ENCODE results near the gene KRTDAP.

The KRTDAP gene

DNA sequence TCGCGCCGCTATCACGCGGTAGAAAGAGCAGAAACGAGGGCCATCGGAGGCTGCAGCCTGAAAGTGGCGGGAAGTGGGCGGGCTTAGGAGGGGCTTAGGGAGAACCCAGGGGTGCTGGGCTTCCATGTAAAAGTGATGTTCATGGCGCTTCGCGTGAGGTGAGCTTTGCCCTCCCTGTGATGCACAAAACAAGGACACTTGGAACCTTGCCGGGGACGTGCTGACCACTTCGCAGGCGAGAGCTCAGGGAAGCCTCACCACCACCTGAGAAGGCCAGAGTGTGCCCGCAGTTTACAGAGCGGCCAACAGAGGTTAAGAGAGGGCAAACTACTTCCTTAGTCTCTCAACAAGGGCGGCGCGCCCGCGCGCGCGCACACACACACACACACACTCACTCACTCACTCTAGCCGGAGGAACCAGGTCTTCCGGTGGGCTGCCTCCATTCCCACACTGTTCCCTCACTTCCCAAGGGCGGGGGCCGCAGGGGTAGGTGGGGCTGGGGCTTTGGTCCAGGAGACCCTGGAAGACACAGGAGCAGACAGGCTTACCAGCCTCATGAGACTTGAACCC is 43.6 kb upstream of the KRTDAP start:
- TF ChIP-seq USF1 (IDR thresholded peaks at IDR 0.05) (no peak), TEAD4 (IDR thresholded peaks at IDR 0.05) (no peak), NFIC (IDR thresholded peaks at IDR 0.05) (no peak), YY1 (IDR thresholded peaks at IDR 0.05; ENCODE audit: low read depth) (no peak), TAF1 (IDR thresholded peaks at IDR 0.05; ENCODE audit: low read depth) (no peak), EGR1 (IDR thresholded peaks at IDR 0.05) (no peak), ZBTB7A (IDR thresholded peaks at IDR 0.05; ENCODE audit: low read depth) (no peak), REST (IDR thresholded peaks at IDR 0.05; ENCODE audit: low read depth) (no peak), CEBPB (IDR thresholded peaks at IDR 0.05) (no peak), FOXM1 (IDR thresholded peaks at IDR 0.05; ENCODE audit: borderline replicate concordance, low read depth) (no peak), RAD21 (IDR thresholded peaks at IDR 0.05; ENCODE audit: low read depth) (no peak), CREB1 (IDR thresholded peaks at IDR 0.05; ENCODE audit: low read depth) (no peak)
- TF ChIP-seq, protein P1, sequence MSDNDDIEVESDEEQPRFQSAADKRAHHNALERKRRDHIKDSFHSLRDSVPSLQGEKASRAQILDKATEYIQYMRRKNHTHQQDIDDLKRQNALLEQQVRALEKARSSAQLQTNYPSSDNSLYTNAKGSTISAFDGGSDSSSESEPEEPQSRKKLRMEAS (IDR thresholded peaks at IDR 0.05), result no peak

- TF ChIP-seq FOXM1 (IDR thresholded peaks at IDR 0.05; ENCODE audit: borderline replicate concordance, low read depth), result no peak
- TF ChIP-seq ZBTB7A (IDR thresholded peaks at IDR 0.05; ENCODE audit: low read depth), result no peak
- no peak for TF ChIP-seq TEAD4 (IDR thresholded peaks at IDR 0.05)
- TF ChIP-seq REST (IDR thresholded peaks at IDR 0.05; ENCODE audit: low read depth), result no peak
- no peak for TF ChIP-seq EP300 (IDR thresholded peaks at IDR 0.05; ENCODE audit: borderline replicate concordance)
- no peak for TF ChIP-seq TCF12 (IDR thresholded peaks at IDR 0.05; ENCODE audit: low read depth)
- TF ChIP-seq USF1 (IDR thresholded peaks at IDR 0.05), result no peak
- TF ChIP-seq TAF1 (IDR thresholded peaks at IDR 0.05; ENCODE audit: low read depth), result no peak
Observed at GRCh38 chr19:35533201-35533821, 43.0 kb upstream of the KRTDAP start, which contains the start of gene GAPDHS. TSS of gene GAPDHS (plus strand) at chr19:35533456. CDS start at chr19:35533528, 72 bp downstream.

DNA sequence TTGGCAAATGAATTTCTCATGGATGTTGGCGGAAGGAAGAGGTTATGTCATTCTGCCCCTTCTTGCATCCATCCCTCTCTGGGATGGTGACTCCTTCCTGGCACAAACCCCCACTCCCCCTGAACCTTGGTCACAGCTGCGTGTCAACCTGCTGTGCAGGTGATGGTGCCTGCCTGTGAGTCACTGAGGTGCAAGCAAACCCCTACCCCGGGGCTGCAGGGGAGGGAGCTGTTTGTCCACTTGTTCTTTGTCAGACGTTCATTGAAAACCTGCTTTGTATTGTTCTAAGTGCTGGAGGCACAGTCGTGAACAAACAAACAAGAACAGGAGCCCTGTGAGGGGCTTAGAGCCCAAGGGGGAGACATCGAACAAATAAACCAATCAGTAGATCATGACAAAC is 41.0 kb upstream of the KRTDAP start:
- no peak for TF ChIP-seq TCF12 (IDR thresholded peaks at IDR 0.05; ENCODE audit: low read depth)

- TF ChIP-seq CREB1 (IDR thresholded peaks at IDR 0.05; ENCODE audit: low read depth), result no peak
- TF ChIP-seq TAF1 (IDR thresholded peaks at IDR 0.05; ENCODE audit: low read depth), result no peak
- TF ChIP-seq FOXM1 (IDR thresholded peaks at IDR 0.05; ENCODE audit: borderline replicate concordance, low read depth), result no peak
- TF ChIP-seq, protein P1 (IDR thresholded peaks at IDR 0.05), result no peak
- no peak for TF ChIP-seq ZBTB7A (IDR thresholded peaks at IDR 0.05; ENCODE audit: low read depth)
- no peak for TF ChIP-seq USF1 (IDR thresholded peaks at IDR 0.05)
- TF ChIP-seq NFIC (IDR thresholded peaks at IDR 0.05), result no peak
- no peak for TF ChIP-seq TCF12 (IDR thresholded peaks at IDR 0.05; ENCODE audit: low read depth)
- no peak for TF ChIP-seq CEBPB (IDR thresholded peaks at IDR 0.05)
- no peak for TF ChIP-seq YY1 (IDR thresholded peaks at IDR 0.05; ENCODE audit: low read depth)
Observed at GRCh38 chr19:35529241-35530218, 39.3 kb upstream of the KRTDAP start.
